HG03442 (cell line): ENCODE results near the gene OR10G3.

Experiments used
- ATAC-seq: cut with Tn5 transposase; IDR thresholded peaks from one replicate; pipeline ENCODE4 v1.9.1; 2021; ENCODE audit warnings: mild to moderate bottlenecking, moderate library complexity; ENCODE audit not compliant: unreplicated experiment

The OR10G3 gene

GRCh38 chr14:21535545-21536417 is 44.1 kb downstream of the OR10G3 start:
- ATAC-seq, result no peak

GRCh38 chr14:21534576-21534975 is 45.3 kb downstream of the OR10G3 start:
- no peak for ATAC-seq

- no peak for ATAC-seq
These were observed 46.6 kb downstream of the OR10G3 start for GRCh38 chr14:21533294-21533693.

- ATAC-seq, result no peak
These were observed 50.4 kb downstream of the OR10G3 start for GRCh38 chr14:21529515-21529914.

GRCh38 chr14:21528381-21529348 is 51.2 kb downstream of the OR10G3 start:
- ATAC-seq, result no peak

GRCh38 chr14:21527318-21527679 is 52.6 kb downstream of the OR10G3 start:
- ATAC-seq, result no peak

GRCh38 chr14:21526672-21527317 is 53.1 kb downstream of the OR10G3 start:
- ATAC-seq, result no peak

GRCh38 chr14:21525962-21526671 is 53.8 kb downstream of the OR10G3 start, which contains the start of gene SALL2:
Gene SALL2, minus strand, starts transcription at chr14:21526346. Its CDS starts 219 bp downstream, at chr14:21526127.
- no peak for ATAC-seq

GRCh38 chr14:21525571-21525961 is 54.3 kb downstream of the OR10G3 start:
- no peak for ATAC-seq

GRCh38 chr14:21524575-21525490 is 55.0 kb downstream of the OR10G3 start:
- ATAC-seq, result no peak

- ATAC-seq, result no peak
These were observed 56.7 kb downstream of the OR10G3 start for GRCh38 chr14:21523203-21523602.

- ATAC-seq, result no peak
These were observed 58.4 kb downstream of the OR10G3 start for GRCh38 chr14:21521501-21521900.

GRCh38 chr14:21520767-21521166 is 59.1 kb downstream of the OR10G3 start:
- no peak for ATAC-seq

GRCh38 chr14:21518725-21519124 is 61.2 kb downstream of the OR10G3 start:
- ATAC-seq, result no peak
